Measurements from ENCODE around the gene HMCN1.

The HMCN1 gene

DNA sequence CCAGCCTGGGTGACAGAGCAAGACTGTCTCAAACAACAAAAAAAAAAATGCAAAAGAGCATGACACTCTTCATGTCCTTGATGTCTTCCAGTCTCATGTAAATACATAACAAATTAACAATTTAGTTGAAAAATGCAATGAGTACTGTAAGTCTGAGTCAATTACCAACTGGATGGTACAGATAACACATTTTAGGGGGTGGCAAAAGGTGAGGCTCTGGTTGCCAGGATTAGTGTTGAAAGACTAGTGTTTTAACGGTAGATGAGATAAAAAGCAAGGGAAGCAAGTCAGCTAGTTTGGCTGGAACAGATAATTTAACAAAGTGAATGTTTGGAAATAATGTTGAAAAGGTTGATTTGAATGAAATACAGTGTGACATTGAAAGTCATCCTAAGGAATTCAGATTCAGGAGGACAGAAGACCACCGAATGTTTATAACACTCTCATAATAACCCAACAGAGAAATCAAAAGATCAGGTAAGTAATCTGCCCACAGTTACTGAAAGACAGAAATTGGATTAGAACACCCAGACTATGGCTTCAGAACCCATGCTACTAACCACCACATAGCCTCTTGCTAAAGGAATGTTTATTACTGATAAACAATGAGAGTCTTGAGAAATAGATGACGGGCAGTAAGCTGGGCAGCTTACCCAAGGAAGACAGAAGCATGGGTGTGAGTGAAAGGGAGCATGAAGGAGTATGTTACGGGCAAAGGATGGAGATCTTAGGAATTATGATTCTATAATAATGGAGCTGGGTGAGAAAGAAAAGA lies 312.4 kb downstream of the HMCN1 start:
- DNase-seq: no peak

DNA sequence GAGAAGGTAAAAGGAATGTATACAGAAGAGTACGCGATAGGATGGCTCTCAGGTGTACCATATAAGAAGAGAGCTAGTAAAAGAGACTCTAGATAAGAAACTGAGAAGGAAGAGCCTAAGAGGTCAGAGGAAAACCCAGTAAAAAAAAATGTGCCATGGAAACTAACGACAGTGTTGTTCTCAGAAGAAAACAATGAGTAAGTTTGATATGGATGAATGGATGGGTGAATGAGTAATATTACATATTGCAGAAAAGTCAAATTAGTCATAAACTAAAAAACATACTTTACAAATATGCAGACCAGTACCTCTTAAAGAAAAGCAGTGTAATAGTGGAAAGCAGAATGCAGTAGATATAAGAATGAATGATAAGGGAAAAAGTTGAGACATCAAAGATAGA lies 316.2 kb downstream of the HMCN1 start:
- no peak for DNase-seq

DNA sequence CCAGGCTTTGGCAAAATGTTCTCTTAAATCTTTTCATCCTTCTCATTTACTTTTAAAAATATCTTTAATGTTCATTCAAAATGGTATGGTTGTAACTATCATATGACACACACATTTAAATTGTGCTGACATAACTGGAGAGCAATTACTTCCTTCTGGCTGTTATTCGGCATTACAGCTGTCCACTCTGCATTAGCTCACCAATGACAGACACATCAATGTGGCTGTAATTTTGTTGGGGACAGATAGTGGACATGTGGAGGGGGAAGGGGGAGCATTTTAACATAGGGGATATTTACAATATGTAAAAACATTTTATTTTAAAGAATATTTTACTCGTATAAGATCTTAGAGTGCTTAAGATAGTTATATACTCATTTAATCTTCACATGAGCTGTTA lies 319.8 kb downstream of the HMCN1 start:
- DNase-seq: no peak

DNA sequence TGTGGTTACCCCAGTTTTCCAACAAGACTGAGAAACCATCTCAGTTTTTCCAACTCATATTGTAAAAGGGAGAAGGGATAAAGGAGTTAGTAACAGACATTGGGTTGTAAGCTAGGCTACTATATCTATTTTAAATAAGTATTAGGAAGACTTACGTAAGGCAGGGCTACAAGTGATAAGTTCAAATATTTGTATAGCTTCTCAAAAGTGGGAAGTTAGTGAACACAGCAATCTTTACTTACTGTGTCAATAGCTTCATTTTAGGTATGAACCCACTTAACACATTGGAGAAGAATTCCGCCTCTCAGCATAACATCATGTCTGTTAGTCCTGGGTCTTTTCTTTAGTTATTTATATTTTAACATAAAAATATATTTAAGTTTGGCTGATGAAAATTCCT lies 320.7 kb downstream of the HMCN1 start:
- no peak for DNase-seq

DNA sequence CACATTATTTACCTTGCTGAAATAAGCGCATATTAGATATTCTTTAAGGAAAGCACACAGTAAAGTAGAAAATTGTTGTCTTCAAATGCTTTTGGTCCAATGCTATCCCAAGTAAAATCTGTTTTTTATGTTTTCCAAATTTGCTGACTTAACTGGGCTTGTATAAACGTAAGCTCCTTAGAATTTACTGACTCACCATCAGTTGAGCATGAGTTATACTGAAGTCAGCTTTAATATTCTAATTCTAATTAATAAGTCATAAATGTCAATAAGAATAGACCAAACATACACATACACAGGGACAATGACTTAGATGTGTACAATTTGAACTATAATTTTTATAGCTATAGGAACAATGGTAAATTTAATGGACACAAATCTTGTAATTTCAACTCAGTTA lies 321.7 kb downstream of the HMCN1 start:
- DNase-seq: no peak

DNA sequence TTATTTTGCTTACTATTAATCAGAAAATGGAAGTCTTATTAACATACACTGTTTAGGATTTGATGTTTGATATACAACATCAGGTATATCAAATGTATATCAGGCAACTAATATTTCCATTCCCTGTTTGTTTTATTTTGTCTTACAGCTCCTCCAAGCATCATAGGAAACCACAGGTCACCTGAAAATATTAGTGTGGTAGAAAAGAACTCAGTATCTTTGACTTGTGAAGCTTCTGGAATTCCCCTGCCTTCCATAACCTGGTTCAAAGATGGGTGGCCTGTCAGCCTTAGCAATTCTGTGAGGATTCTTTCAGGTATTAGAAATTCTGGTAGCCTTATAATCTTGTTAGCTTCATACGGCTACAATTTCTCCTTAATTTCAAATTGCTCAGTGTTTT lies 322.9 kb downstream of the HMCN1 start:
- DNase-seq: no peak

DNA sequence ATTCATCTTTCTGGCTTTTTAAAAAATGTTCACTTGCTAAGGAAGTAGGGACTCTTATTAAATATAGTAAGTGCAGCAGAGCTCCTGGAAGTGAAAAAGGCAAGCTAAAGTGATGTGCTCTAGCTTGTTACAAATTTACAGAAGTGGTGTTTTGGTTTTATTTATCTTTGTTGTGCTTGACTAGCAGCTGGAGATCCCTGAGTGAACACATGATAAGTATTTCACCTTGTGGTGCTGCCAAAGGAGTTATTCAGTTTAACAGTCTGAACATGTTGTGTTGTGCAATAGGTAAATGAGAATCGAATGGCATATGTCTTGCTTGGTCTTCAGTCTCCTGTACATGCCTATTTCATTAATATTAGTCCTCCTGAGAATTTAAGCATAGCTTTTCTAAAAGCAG lies 325.1 kb downstream of the HMCN1 start:
- DNase-seq: no peak

DNA sequence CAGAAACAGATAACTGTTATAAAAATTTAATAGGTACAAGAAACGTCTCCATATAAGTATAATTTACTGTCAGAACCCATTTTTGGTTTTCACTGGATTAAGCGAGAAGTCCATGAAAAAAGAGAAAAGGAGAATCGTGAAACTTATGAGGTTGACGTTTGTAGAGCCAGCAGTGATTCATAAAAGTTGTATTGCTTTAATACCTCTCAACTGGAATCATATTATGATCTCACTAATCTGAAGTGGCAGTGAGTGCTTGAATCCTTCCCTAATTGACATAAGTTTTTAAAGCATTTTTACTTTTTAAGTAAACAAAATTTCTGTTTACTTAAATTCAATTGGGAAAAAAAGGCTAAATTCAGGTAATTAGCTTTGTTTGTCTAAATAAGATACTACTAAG lies 325.6 kb downstream of the HMCN1 start:
- DNase-seq: no peak

DNA sequence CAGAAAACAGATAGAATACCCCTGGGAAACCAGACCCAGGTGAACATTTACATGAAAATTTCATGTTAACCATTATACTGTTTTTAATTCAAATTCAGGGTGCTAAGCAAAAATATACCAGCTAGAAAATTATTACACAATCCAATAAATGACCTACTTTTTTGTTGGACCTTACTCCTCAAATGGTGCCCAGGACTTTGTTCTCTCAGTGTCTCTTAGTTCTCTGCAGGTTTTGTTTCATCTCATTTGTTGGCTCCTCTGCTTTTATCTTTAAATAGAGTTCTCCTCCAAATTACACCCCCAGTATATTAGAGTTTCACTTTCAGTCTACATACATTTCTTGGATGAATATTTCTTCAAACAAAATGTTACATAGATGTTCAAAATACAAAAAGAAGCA lies 326.0 kb downstream of the HMCN1 start:
- DNase-seq: no peak

DNA sequence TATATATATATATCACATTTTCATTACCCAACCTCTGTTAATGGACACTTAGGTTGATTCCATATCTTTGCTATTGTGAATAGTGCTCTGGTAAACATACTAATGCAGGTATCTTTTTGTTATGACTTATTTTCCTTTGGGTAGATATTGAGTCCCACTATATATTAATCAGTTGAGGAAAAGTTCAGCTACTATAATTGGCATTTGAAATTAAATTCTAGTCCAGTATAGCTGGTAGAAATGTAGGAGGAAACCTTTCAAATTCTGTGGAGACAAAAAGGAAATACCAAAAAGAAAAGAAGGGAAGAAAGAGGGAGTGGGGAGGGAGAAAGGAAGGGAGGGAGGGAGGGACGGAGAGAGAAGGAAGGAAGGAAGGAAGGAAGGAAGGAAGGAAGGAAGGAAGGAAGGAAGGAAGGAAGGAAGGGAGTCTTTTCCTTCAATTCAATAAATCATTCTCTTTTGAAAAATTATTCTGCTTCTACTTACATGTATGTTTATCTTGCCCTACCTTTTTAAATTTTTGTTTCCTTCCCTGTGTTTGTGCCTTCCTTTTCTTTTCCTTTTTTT lies 329.0 kb downstream of the HMCN1 start:
- DNase-seq: no peak

DNA sequence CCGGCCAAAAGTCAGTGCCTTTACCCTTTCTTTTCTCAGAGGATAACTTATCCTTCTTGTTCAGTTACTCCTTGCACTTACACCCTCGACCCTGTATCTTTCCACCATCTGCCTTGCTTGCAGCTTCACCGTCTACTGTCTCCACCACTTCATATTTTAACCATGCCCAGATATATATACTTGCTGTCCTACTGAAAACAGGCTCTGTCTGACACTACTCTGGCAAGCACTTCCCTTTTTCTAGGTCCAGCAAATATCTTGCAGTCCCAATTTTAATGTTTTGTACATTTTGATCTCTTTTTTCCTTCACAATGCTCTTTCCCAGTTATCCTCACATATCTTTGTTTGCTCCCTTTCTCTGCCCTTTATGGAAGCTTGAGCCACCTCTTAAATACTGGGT lies 332.2 kb downstream of the HMCN1 start:
- DNase-seq: no peak

DNA sequence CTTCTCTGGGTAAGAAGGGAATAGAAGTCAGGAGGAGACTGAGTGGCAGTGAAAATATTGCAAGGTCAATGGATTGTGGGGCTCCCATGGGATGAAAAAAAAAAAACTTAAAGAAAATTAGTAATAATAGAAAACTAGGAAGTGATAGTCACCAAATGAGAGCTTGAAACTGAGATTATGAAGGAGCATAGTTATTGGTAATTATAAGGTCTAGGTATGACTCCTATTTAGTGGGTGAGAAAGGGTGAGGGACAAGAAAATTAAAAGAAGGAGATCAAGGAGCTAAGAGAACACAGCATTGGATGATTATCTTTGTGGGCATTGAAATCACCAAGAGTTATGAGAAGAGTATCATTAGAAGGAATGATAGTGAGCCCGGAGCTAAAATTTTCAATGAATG lies 339.5 kb downstream of the HMCN1 start:
- DNase-seq: no peak

DNA sequence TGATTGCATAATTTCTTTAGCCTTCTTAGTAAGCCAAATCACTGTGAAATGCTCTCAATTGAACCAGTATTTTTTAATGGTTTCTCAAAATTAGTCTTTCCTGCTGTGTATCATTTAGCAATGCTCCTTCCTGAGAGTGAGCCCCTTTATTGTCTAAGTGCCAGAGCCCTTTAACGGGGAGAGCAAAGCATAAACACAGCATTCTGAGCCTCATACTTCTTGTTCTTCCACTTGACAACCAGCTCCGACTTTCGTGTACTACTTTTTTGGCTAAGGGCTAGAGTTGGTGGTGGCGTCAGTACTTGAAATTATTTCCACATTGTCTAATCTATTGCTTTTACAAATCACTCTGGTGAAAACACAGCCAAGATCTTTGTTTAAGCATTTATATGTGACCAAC lies 341.8 kb downstream of the HMCN1 start:
- DNase-seq: no peak

DNA sequence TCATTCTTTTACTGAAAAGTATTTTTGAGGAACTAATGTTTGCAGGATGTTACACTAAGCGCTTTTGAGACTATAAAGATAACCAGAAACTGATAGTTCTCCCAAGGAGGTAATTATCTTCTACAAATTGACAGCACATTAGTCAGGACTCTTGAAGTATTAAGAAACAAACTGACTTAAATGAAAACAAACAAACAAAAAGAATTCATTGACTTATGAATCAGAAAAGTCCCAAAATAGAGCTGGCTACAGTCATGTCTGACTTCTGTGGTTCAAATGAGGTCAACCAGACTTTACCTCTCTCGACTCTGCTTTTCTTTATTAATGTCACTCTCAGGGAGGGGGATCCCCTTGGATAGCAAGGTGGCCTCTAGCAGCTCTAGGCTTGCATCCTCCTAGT lies 344.1 kb downstream of the HMCN1 start:
- DNase-seq: no peak

DNA sequence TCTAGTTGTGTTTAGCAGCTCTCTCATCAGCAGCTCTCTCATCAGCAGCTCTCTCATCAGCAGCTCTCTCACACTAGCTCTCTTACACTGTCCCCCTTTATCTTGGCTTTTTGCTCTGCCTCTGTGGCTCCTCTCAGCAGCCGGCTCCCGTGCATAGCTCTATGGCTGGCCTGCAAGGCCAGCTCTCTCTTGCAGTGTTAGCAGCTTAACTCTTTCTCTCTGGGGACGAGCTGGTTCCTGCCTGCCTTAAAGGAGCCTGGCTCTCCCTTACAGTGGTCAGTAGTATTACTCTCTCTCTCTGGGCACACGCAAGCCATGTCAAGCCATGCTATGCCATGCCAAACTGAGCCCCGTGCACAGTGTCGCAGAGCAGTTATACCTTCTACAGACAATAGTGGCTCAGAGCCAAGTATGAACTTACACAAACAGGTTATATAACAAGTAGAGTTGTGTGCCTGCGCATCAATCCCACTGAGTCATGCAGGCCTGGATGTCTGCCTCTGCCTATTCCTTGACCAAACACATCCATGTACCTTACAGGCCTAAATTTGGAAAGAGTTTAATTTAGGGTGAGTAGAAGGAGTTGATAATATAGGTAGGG lies 345.0 kb downstream of the HMCN1 start:
- DNase-seq: no peak

DNA sequence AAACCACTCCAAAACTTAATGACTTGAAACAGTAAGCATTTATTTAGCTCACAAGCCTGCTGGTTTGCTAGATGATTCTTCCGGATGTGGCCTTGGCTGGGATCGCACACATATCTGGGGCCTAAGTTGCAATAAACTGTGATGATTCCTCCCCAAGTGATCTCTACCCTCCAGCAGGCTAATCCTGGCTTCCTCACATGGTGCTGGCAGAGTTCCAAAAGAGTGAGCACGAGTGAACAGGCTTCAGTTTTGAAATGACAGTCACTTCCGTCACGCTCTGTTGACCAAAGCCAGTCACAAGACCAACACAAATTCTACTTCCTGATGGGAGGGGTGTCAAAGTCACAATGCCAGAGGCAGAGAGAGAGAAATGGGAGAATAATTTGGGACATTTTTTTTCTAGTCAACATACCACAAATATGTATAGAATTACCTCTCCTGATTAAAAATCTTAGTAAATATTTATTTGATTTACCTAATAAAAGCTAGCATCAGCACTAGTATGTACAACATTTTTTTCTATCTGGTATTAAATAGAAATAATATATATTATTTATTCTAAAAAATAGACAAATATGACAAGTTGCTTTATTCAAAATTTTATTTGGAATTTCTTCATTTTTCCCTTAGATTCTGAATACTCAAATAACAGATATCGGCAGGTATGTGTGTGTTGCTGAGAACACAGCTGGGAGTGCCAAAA lies 348.2 kb downstream of the HMCN1 start:
- DNase-seq: no peak

DNA sequence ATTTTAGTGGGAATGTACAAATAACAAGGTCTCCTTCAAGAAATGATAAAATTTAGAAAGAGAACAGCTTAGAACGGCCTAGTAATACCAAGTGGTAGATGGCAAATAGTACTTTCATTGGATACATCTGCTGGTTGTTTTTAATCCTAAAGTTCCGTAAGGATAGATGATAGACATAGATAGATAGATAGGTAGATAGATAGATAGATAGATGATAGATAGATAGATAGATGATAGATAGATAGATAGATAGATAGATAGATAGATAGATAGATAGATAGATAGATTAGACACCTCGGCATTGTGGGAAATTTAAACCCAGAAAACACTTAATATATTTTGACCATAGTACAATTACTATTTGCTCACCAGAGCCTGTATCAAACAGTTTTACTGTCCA lies 352.4 kb downstream of the HMCN1 start:
- DNase-seq: no peak

DNA sequence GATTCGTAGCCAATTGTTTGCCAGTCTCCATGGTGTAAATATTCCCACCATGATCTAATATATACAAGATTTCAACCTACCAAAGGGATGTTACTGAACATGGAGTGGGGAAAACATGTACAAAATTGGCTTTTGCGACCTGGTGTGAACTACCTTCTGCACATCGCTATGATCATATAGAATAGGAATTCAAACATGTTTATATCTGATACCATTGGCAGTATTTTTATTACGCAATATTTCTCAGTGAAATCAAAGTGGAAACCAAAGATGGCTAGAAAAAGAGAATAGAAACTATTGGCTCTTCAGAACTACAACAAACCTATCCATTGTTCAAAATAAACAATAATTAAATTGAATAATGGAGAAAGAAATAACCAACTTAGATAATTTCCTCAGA lies 355.7 kb downstream of the HMCN1 start:
- no peak for DNase-seq

DNA sequence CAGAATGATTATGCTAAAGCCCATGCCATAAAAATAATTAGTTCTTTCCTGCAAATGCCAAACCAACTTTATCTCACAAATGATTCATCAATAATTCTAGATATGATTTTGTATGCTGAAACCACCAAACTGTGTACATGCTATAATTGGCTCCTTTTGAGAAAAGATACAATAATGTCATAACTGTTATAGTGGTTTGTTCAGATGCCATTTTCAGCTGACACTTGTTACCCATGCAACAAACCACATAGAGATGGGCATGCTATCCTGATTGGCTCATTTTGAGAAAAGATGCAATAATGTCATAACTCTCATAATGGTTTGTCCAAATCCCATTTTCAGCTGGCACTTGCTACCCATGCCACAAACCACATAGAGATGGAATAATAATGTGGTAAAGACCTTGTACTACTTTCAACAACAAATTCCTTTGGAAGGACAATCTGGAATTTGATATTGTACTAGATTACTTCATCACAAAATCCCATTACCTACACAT lies 357.1 kb downstream of the HMCN1 start:
- no peak for DNase-seq

DNA sequence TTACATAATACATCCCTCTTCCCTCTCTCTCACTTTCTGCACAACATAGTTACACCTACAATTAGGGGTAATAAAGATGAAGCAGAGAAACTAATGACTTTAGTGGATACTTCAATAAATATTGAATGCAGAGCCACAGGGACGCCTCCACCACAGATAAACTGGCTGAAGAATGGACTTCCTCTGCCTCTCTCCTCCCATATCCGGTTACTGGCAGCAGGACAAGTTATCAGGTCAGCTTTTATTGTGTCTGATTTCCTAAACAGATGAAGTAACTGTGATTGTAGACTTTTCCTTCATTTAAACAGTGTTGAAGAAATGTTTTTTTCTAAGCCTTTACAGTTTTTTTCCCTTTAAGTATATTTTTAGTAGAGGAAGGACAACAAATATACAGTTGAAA lies 359.2 kb downstream of the HMCN1 start:
- no peak for DNase-seq

DNA sequence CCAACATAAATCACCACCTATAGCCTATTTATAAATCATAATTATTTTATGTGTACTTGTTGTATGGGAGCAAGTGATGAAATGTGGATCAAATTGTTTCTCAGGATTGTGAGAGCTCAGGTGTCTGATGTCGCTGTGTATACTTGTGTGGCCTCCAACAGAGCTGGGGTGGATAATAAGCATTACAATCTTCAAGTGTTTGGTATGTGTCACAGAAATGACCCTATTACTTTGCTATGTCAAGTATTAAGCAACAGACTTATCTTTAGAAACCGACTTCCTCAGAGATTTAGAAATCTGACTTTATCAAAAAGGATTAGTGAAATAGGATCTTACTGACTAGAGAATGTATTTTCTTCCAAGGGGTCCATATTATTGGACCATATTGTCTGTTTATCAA lies 360.0 kb downstream of the HMCN1 start:
- no peak for DNase-seq

DNA sequence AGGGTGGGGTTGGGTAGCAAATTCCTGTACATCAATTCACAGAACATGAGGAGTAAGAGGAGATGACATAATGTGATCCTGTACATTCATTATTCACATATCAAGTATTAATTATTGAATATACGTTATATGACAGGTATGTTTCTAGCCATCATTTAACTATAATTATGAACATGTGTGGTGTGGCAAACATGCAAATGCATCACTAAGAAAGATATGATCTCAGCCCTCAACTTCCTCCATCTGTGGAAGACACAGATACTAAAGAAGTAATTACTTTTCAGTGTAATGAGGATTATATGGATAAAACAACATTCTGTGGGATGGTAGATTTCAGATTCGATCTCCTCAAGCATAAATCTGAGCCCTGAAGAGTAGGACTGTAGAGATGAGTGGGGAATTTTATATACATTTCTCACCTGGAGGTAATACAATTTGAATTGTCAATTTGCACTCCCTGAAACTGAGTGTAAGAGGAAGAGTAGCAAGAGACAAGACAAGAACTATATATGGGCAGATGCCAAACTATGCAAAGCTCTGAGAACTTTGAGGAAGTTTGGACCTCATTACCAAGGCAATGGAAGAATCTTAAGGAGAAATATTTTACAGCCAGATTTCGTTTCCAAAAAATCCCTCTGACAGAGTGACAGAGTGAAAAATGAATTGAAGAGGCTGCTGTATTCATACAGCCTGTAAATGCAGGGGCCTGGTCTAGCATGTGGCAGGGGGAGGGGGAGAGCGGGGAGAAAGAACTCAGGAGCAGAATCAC lies 365.3 kb downstream of the HMCN1 start:
- no peak for DNase-seq

DNA sequence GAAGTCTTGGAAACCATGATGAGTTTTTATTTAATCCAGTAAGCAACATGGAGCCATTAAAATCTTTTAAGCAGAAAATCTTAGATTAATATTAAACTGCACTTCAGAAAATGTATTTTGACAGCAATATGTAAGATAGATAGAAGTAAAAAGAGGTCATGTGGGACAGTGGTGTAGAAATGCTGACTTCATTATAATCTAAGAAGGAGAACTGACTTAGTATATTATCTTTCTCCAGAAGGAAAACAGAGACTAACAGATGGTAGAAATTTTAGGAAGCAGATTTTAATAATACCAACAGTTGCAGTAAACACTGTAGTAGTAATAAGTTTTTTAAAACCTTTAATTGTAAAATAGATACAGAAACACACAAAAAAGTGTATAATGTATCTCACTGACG lies 367.9 kb downstream of the HMCN1 start:
- DNase-seq: no peak

Data from activated CD4-positive, alpha-beta T cell treated with anti-CD3 and anti-CD28 coated beads, Interleukin-2, amount 50 U/mL, for 4 hours (primary cell).